H9 (cell line): Measurements from ENCODE around the gene ACMSD. TPM values are rescaled to one million over a fixed set of nuclear protein-coding genes. Genes with fewer than 3 reads are reported as not detected.

Source experiments
- DNase-seq: peaks from one replicate; pipeline ENCODE4 v3.0.0-alpha.2; 2017
- H2AFZ ChIP-seq: one replicate; pipeline ENCODE4 v1.6.1; 2013; ENCODE audit warnings: mild to moderate bottlenecking, low read length, control low read depth, moderate library complexity
- H2AK5ac ChIP-seq: 2 replicates; pipeline ENCODE4 v1.6.1; 2013; ENCODE audit warnings: low read length, control low read depth, mixed read lengths; ENCODE audit not compliant: insufficient read length
- H2BK120ac ChIP-seq: one replicate; pipeline ENCODE4 v1.6.1; 2013; ENCODE audit warnings: low read depth, mild to moderate bottlenecking, low read length, control low read depth, inconsistent platforms; ENCODE audit not compliant: poor library complexity, severe bottlenecking
- H2BK12ac ChIP-seq: 2 replicates; pipeline ENCODE4 v1.6.1; 2013; ENCODE audit warnings: low read length, control low read depth, mixed read lengths, low read depth; ENCODE audit not compliant: insufficient read length
- H2BK15ac ChIP-seq: 2 replicates; pipeline ENCODE4 v1.6.1; 2013; ENCODE audit warnings: low read depth, low read length, control low read depth
- H2BK20ac ChIP-seq: one replicate; pipeline ENCODE4 v1.6.1; 2013; ENCODE audit warnings: low read depth, mild to moderate bottlenecking, low read length, control low read depth, inconsistent platforms; ENCODE audit not compliant: poor library complexity, severe bottlenecking
- H2BK5ac ChIP-seq: 2 replicates; pipeline ENCODE4 v1.6.1; 2013; ENCODE audit warnings: low read length, control low read depth, mixed read lengths; ENCODE audit not compliant: insufficient read length
- H3K14ac ChIP-seq: 2 replicates; pipeline ENCODE4 v1.6.1; 2013; ENCODE audit warnings: low read length, control low read depth; ENCODE audit not compliant: insufficient read depth
- H3K18ac ChIP-seq: 2 replicates; pipeline ENCODE4 v1.6.1; 2013; ENCODE audit warnings: low read depth, mild to moderate bottlenecking, mixed read lengths, low read length, control low read depth; ENCODE audit not compliant: insufficient read length
- H3K23ac ChIP-seq: 2 replicates; pipeline ENCODE4 v1.6.1; 2013; ENCODE audit warnings: low read length, control low read depth, mixed read lengths, low read depth; ENCODE audit not compliant: insufficient read length
- H3K23me2 ChIP-seq: 2 replicates; pipeline ENCODE4 v1.6.1; 2013; ENCODE audit warnings: low read depth, mild to moderate bottlenecking, mixed read lengths, low read length, control low read depth; ENCODE audit not compliant: insufficient read length, poor library complexity, severe bottlenecking
- H3K27ac ChIP-seq: 2 replicates; pipeline ENCODE4 v1.5.1; 2013; ENCODE audit warnings: low read length, control low read depth, mixed read lengths, low read depth; ENCODE audit not compliant: insufficient read length
- H3K27me3 ChIP-seq: 2 replicates; pipeline ENCODE4 v1.6.1; 2013; ENCODE audit warnings: low read length, control low read depth, inconsistent platforms; ENCODE audit not compliant: insufficient read depth
- H3K4ac ChIP-seq: 2 replicates; pipeline ENCODE4 v1.6.1; 2013; ENCODE audit warnings: low read depth, mild to moderate bottlenecking, control low read depth, inconsistent platforms, low read length, moderate library complexity
- H3K4me1 ChIP-seq: 2 replicates; pipeline ENCODE4 v1.6.1; 2013; ENCODE audit warnings: low read length, control low read depth, inconsistent platforms; ENCODE audit not compliant: insufficient read depth
- H3K4me2 ChIP-seq: 2 replicates; pipeline ENCODE4 v1.6.1; 2013; ENCODE audit warnings: low read length, control low read depth, mixed read lengths; ENCODE audit not compliant: insufficient read length, insufficient read depth
- H3K56ac ChIP-seq: 2 replicates; pipeline ENCODE4 v1.6.1; 2013; ENCODE audit warnings: low read depth, mild to moderate bottlenecking, mixed read lengths, low read length, control low read depth; ENCODE audit not compliant: insufficient read length
- H3K79me1 ChIP-seq: 2 replicates; pipeline ENCODE4 v1.6.1; 2013; ENCODE audit warnings: low read depth, mild to moderate bottlenecking, moderate library complexity, low read length, control low read depth, inconsistent platforms; ENCODE audit not compliant: insufficient read depth, poor library complexity, severe bottlenecking
- H3K79me2 ChIP-seq: 2 replicates; pipeline ENCODE4 v1.6.1; 2013; ENCODE audit warnings: low read length, control low read depth, inconsistent platforms; ENCODE audit not compliant: insufficient read depth
- H3K9ac ChIP-seq: 2 replicates; pipeline ENCODE4 v1.6.1; 2013; ENCODE audit warnings: low read length, control low read depth, mixed read lengths; ENCODE audit not compliant: insufficient read length; ENCODE audit errors: extremely low read depth
- H3K9me3 ChIP-seq: one replicate; pipeline ENCODE4 v1.6.1; 2013; ENCODE audit warnings: low read depth, low read length, inconsistent platforms; ENCODE audit not compliant: control insufficient read depth
- H3T11ph ChIP-seq: one replicate; pipeline ENCODE4 v1.6.1; 2013; ENCODE audit warnings: mild to moderate bottlenecking, low read length, control low read depth, inconsistent platforms
- H4K20me1 ChIP-seq: one replicate; pipeline ENCODE4 v1.6.1; 2013; ENCODE audit not compliant: control insufficient read depth, insufficient read length, insufficient read depth
- H4K5ac ChIP-seq: 2 replicates; pipeline ENCODE4 v1.6.1; 2013; ENCODE audit warnings: low read depth, mild to moderate bottlenecking, mixed read lengths, low read length, control low read depth; ENCODE audit not compliant: insufficient read length
- H4K8ac ChIP-seq: replicated peaks from 2 replicates; pipeline ENCODE4 v1.6.1; 2013; ENCODE audit warnings: low read length, control low read depth, mixed read lengths, low read depth; ENCODE audit not compliant: insufficient read length
- H4K91ac ChIP-seq: 2 replicates; pipeline ENCODE4 v1.6.1; 2013; ENCODE audit warnings: low read depth, mild to moderate bottlenecking, moderate library complexity, mixed read lengths, low read length, control low read depth; ENCODE audit not compliant: insufficient read length
- H3K27ac Mint-ChIP-seq, 3 experiments: 2 replicates in 2 of 3; 3 replicates in 1 of 3; pipeline ENCODE4 v1.8.0; 2020 to 2021; ENCODE audit warnings: mixed read lengths in 3 of 3, mild to moderate bottlenecking in 1 of 3, moderate library complexity in 1 of 3
- H3K27me3 Mint-ChIP-seq: 2 replicates; pipeline ENCODE4 v1.8.0; 2021; ENCODE audit warnings: low read depth, mild to moderate bottlenecking, moderate library complexity, mixed read lengths
- H3K36me3 Mint-ChIP-seq, 3 experiments: 2 replicates in 2 of 3; 3 replicates in 1 of 3; pipeline ENCODE4 v1.8.0; 2020 to 2021; ENCODE audit warnings: low read depth in 3 of 3, mixed read lengths in 3 of 3; ENCODE audit not compliant: insufficient read depth in 1 of 3
- H3K4me1 Mint-ChIP-seq, 2 experiments: 2 replicates each; pipeline ENCODE4 v1.8.0; 2020; ENCODE audit warnings: mixed read lengths in 2 of 2
- H3K4me3 Mint-ChIP-seq, 2 experiments: 2 replicates in 1 of 2; 3 replicates in 1 of 2; pipeline ENCODE4 v1.8.0; 2020 to 2021; ENCODE audit warnings: mild to moderate bottlenecking in 2 of 2, mixed read lengths in 2 of 2, moderate library complexity in 1 of 2
- H3K9me3 Mint-ChIP-seq, 2 experiments: 2 replicates in 1 of 2; 3 replicates in 1 of 2; pipeline ENCODE4 v1.8.0; 2020; ENCODE audit warnings: mild to moderate bottlenecking in 2 of 2, mixed read lengths in 2 of 2, moderate library complexity in 1 of 2
- WGBS: extraction: QIAGEN DNeasy Blood & Tissue Kit; methylation state at CpG from one replicate; pipeline ENCODE4 v1.1.7; 2013; ENCODE audit warnings: missing lambda C conversion rate, low lambda C conversion rate, mixed read lengths; ENCODE audit not compliant: insufficient read length; ENCODE audit errors: extremely low coverage; 5-methylcytosine and 5-hydroxymethylcytosine counted together
- total RNA-seq: library from RNA; stranded (reverse); gene quantifications from 2 replicates; pipeline ENCODE4 v1.2.1, GENCODE V29; 2021
- TF ChIP-seq, protein P1 (sequence below): fragments of 200-600 bp; sonication (generic); conservative IDR thresholded peaks from 3 replicates; pipeline ENCODE4 v1.8.0; 2021; ENCODE audit warnings: antibody characterized with exemption, mild to moderate bottlenecking

The ACMSD gene
- total RNA-seq, 1 experiment from 2014 or later = not detected

DNA sequence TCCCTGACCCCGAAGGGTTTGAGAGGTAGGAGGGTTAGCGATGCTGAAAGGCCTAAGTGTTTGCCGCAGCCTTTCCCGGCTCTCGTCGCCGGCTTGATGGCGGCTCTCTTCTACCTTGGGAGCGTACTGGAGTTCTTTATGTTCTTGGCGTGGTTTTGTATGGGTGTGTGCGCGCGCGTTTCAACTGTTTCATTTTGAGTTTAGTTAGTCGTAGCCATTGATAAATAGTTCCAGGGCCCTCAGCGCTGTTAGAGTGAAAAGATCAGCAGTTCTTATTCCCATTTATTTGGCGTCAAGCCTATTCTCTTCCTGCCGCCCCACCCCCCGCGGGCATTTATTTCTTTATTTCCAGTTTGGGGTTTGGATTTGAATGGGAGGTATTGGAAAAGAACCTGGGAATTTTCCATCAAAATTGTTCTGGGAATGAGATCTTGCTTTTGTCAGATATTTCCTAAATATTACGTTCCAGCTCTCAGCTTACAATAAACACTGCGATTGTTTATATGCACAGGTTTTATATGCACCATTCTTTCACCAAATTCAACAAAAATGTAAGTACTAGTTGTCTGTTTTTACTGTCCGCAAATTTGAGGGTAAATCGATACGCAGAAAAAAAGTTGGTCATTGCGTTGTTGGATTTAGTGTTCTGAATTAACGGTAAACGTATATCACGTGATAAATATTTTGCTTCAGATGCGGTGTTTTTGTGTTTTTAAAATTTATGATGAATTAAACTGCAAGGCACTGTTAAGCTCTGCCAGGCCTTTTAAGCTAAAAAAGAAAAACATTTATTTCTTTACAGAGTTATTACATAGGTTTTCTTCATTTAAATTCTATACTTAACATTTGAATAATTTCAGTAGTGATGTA lies 81.2 kb downstream of the ACMSD start:
- peak overlapping the region; percentile 65 for H4K91ac ChIP-seq
- peak overlapping the region; percentile 98 for H3K18ac ChIP-seq
- peaks cover 37% of the 10 kb centered on the region; the same call in 1 of the 2 replicates for H3K79me2 ChIP-seq
- peak overlapping the region; percentile 93 for H3K56ac ChIP-seq
- no peaks in the 10 kb centered on the region for H3K9me3 ChIP-seq
- no peak overlapping the region for H3K23ac ChIP-seq
- no CpG with 5 or more reads among the region's 30 CpGs for WGBS
- Mint-ChIP-seq H3K4me1 (peaks cover 13 to 28% of the 10 kb centered on the region in 2 experiments), H3K9me3 (peaks cover 7 to 8% of the 10 kb centered on the region in 2 experiments; a peak in 4 of 5 replicates), H3K36me3 (peaks cover 0 to 22% (median 20%) of the 10 kb centered on the region in 3 experiments), H3K27ac (peak overlapping the region; percentile 100), H3K27me3 (no peaks in the 10 kb centered on the region; the same call in 1 of the 2 replicates), H3K4me3 (peak overlapping the region; percentile 96 to 99)
- no peak for DNase-seq
- no peak overlapping the region for H2AK5ac ChIP-seq
- H3K23me2 ChIP-seq = peaks cover 9% of the 10 kb centered on the region
- peak overlapping the region; percentile 48 for H3T11ph ChIP-seq
- H3K27ac ChIP-seq = peak overlapping the region; percentile 73
- H2AFZ ChIP-seq = no peak overlapping the region
- H3K4ac ChIP-seq = peak overlapping the region; percentile 52; the same call in 1 of the 2 replicates
- no peaks in the 10 kb centered on the region for H3K79me1 ChIP-seq
- TF ChIP-seq, protein P1, sequence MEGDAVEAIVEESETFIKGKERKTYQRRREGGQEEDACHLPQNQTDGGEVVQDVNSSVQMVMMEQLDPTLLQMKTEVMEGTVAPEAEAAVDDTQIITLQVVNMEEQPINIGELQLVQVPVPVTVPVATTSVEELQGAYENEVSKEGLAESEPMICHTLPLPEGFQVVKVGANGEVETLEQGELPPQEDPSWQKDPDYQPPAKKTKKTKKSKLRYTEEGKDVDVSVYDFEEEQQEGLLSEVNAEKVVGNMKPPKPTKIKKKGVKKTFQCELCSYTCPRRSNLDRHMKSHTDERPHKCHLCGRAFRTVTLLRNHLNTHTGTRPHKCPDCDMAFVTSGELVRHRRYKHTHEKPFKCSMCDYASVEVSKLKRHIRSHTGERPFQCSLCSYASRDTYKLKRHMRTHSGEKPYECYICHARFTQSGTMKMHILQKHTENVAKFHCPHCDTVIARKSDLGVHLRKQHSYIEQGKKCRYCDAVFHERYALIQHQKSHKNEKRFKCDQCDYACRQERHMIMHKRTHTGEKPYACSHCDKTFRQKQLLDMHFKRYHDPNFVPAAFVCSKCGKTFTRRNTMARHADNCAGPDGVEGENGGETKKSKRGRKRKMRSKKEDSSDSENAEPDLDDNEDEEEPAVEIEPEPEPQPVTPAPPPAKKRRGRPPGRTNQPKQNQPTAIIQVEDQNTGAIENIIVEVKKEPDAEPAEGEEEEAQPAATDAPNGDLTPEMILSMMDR = no peak
- no peaks in the 10 kb centered on the region for H3K4me1 ChIP-seq
- H4K20me1 ChIP-seq = no peaks in the 10 kb centered on the region
- H3K14ac ChIP-seq = peak overlapping the region; percentile 100
- H4K5ac ChIP-seq = no peak overlapping the region
- peak overlapping the region; percentile 64 for H3K4me2 ChIP-seq
- H2BK12ac ChIP-seq = no peak overlapping the region
- H2BK15ac ChIP-seq = no peak overlapping the region
- no peaks in the 10 kb centered on the region for H3K27me3 ChIP-seq
- H2BK20ac ChIP-seq = no peak overlapping the region
- peak overlapping the region; percentile 82 for H2BK120ac ChIP-seq
- H2BK5ac ChIP-seq = peak overlapping the region; percentile 90
- H3K9ac ChIP-seq = peak overlapping the region; percentile 99
- H4K8ac ChIP-seq = no peak overlapping the region
